Naive B cell (primary cell): Measurements from ENCODE around the gene ACTR1A. TPM values are rescaled to one million over a fixed set of nuclear protein-coding genes. Genes with fewer than 3 reads are reported as not detected.
A peak's percentile ranks its signal among the peaks of the same experiment; 100 is the strongest.

Experiments used
- ATAC-seq, 2 donors: fragments of 150-1000 bp; cut with Tn5 transposase; 2 replicates each; pipeline ENCODE4 v1.10.0; 2021; ENCODE audit warnings: low read depth in 2 of 2, mild to moderate bottlenecking in 2 of 2, moderate library complexity in 2 of 2
- DNase-seq: peaks from one replicate; pipeline ENCODE4 v3.0.0; 2022
- H3K27ac Mint-ChIP-seq, 6 donors: one replicate each; pipeline ENCODE4 v1.8.0; 2020 to 2022; ENCODE audit warnings: mild to moderate bottlenecking in 6 of 6, mixed read lengths in 6 of 6, moderate library complexity in 5 of 6, inconsistent platforms in 2 of 6
- H3K27me3 Mint-ChIP-seq, 3 donors: one replicate each; pipeline ENCODE4 v1.8.0; 2021 to 2022; ENCODE audit warnings: mixed read lengths in 3 of 3, mild to moderate bottlenecking in 1 of 3
- H3K36me3 Mint-ChIP-seq, 2 donors: one replicate each; pipeline ENCODE4 v1.8.0; 2020 to 2022; ENCODE audit warnings: mixed read lengths in 2 of 2, inconsistent platforms in 1 of 2, mild to moderate bottlenecking in 1 of 2
- H3K4me1 Mint-ChIP-seq, 3 donors: one replicate each; pipeline ENCODE4 v1.8.0; 2020 to 2022; ENCODE audit warnings: mixed read lengths in 3 of 3, inconsistent platforms in 1 of 3, mild to moderate bottlenecking in 1 of 3, moderate library complexity in 1 of 3
- H3K4me3 Mint-ChIP-seq, 8 donors: one replicate each; pipeline ENCODE4 v1.8.0; 2020 to 2022; ENCODE audit warnings: mild to moderate bottlenecking in 8 of 8, mixed read lengths in 8 of 8, moderate library complexity in 8 of 8, inconsistent platforms in 2 of 8
- H3K9me3 Mint-ChIP-seq, 7 donors: one replicate each; pipeline ENCODE4 v1.8.0; 2020 to 2022; ENCODE audit warnings: mixed read lengths in 7 of 7, mild to moderate bottlenecking in 5 of 7, inconsistent platforms in 2 of 7, moderate library complexity in 1 of 7
- polyA plus RNA-seq, 6 donors: library from polyadenylated mRNA; unstranded; fragments of 300-500 nt; fragmentation: Illumina TruSeq; gene quantifications; one replicate each; pipeline ENCODE4 v1.2.3, GENCODE V29; 2021; ENCODE audit warnings: low read depth in 6 of 6

ACTR1A gene
- polyA plus RNA-seq, 6 donors from 2014 or later, result 41.8 to 66.6 (median 45.1) TPM

- Mint-ChIP-seq H3K4me3 (peak within 1 kb of the TSS; percentile 84 to 96 (median 92)), H3K27ac (peak within 1 kb of the TSS; percentile 54 to 94 (median 88)), H3K9me3 (no peaks in the 10 kb centered on the region), H3K27me3 (no peaks in the 10 kb centered on the region), H3K4me1 (peaks cover 20 to 26% (median 22%) of the 10 kb centered on the region in 3 donors), H3K36me3 (no peaks in the 10 kb centered on the region)
- no peak for DNase-seq
- ATAC-seq, result no peak
These were observed 51.2 kb downstream of the ACTR1A start, which contains the start of gene C10orf95 for GRCh38 chr10:102451105-102451969. C10orf95 (minus strand) TSS chr10:102451543; CDS start chr10:102451093, 450 bp downstream.

- H3K4me3 Mint-ChIP-seq, result peak overlapping the region; percentile 92 to 98 (median 96)
- ATAC-seq (peak; percentile 85 to 86), DNase-seq (peak; percentile 92)
- H3K36me3 Mint-ChIP-seq, result no peaks in the 10 kb centered on the region
- H3K4me1 Mint-ChIP-seq, result peaks cover 20 to 26% (median 22%) of the 10 kb centered on the region in 3 donors
- H3K27me3 Mint-ChIP-seq, result no peaks in the 10 kb centered on the region
- H3K9me3 Mint-ChIP-seq, result no peaks in the 10 kb centered on the region
- H3K27ac Mint-ChIP-seq, result peak overlapping the region; percentile 86 to 98 (median 97)
These were observed 52.0 kb downstream of the ACTR1A start for GRCh38 chr10:102450374-102451104.

GRCh38 chr10:102450124-102450373, 52.5 kb downstream of the ACTR1A start:
- Mint-ChIP-seq H3K36me3 (no peaks in the 10 kb centered on the region), H3K27me3 (no peaks in the 10 kb centered on the region), H3K4me1 (peaks cover 20 to 26% (median 22%) of the 10 kb centered on the region in 3 donors), H3K27ac (peak overlapping the region; percentile 86 to 98 (median 97)), H3K9me3 (no peaks in the 10 kb centered on the region), H3K4me3 (peak overlapping the region; percentile 92 to 98 (median 96))
- ATAC-seq (no peak), DNase-seq (no peak)

GRCh38 chr10:102449321-102450123, 53.0 kb downstream of the ACTR1A start:
- no peaks in the 10 kb centered on the region for H3K36me3 Mint-ChIP-seq
- peak overlapping the region; percentile 92 to 98 (median 96) for H3K4me3 Mint-ChIP-seq
- ATAC-seq, result peak; percentile 65 to 69
- no peaks in the 10 kb centered on the region for H3K9me3 Mint-ChIP-seq
- DNase-seq, result peak; percentile 81
- peak overlapping the region; percentile 86 to 98 (median 97) for H3K27ac Mint-ChIP-seq
- H3K4me1 Mint-ChIP-seq, result peaks cover 20 to 26% (median 22%) of the 10 kb centered on the region in 3 donors
- H3K27me3 Mint-ChIP-seq, result no peaks in the 10 kb centered on the region

- H3K27ac Mint-ChIP-seq, result no peak overlapping the region
- peaks cover 7 to 8% (median 7%) of the 10 kb centered on the region in 3 donors for H3K4me1 Mint-ChIP-seq
- no peaks in the 10 kb centered on the region for H3K27me3 Mint-ChIP-seq
- ATAC-seq (no peak), DNase-seq (no peak)
- H3K9me3 Mint-ChIP-seq, result no peaks in the 10 kb centered on the region
- H3K4me3 Mint-ChIP-seq, result no peak overlapping the region
- no peaks in the 10 kb centered on the region for H3K36me3 Mint-ChIP-seq
These were observed 57.7 kb downstream of the ACTR1A start for GRCh38 chr10:102444851-102445250.

GRCh38 chr10:102438374-102438773, 64.1 kb downstream of the ACTR1A start:
- Mint-ChIP-seq H3K27ac (no peak overlapping the region), H3K9me3 (no peaks in the 10 kb centered on the region), H3K4me1 (peaks cover 14 to 28% (median 27%) of the 10 kb centered on the region in 3 donors), H3K27me3 (no peaks in the 10 kb centered on the region), H3K36me3 (no peaks in the 10 kb centered on the region), H3K4me3 (no peak overlapping the region)
- DNase-seq (no peak), ATAC-seq (no peak)

GRCh38 chr10:102437515-102437914, 65.0 kb downstream of the ACTR1A start:
- DNase-seq, result no peak
- no peak for ATAC-seq
- Mint-ChIP-seq H3K27ac (no peak overlapping the region), H3K4me3 (peak overlapping the region in 1 of 8 donors; percentile 47), H3K27me3 (no peaks in the 10 kb centered on the region), H3K9me3 (peaks cover 0 to 1% (median 0%) of the 10 kb centered on the region in 7 donors), H3K4me1 (peaks cover 18 to 36% (median 36%) of the 10 kb centered on the region in 3 donors), H3K36me3 (no peaks in the 10 kb centered on the region)

- no peak for ATAC-seq
- Mint-ChIP-seq H3K4me1 (peaks cover 25 to 48% (median 45%) of the 10 kb centered on the region in 3 donors), H3K27ac (no peak overlapping the region)
These were observed 66.2 kb downstream of the ACTR1A start for GRCh38 chr10:102436312-102436711.

GRCh38 chr10:102435529-102436233, 66.8 kb downstream of the ACTR1A start:
- Mint-ChIP-seq H3K4me1 (peaks cover 26 to 48% (median 45%) of the 10 kb centered on the region in 3 donors), H3K27me3 (no peaks in the 10 kb centered on the region)

More at GRCh38 chr10:102436312-102436711, 66.2 kb downstream of the ACTR1A start:
- H3K27me3 Mint-ChIP-seq, result no peaks in the 10 kb centered on the region
- peaks cover 0 to 1% (median 0%) of the 10 kb centered on the region in 7 donors for H3K9me3 Mint-ChIP-seq
- no peak for DNase-seq
- H3K36me3 Mint-ChIP-seq, result no peaks in the 10 kb centered on the region
- H3K4me3 Mint-ChIP-seq, result peak overlapping the region in 6 of 8 donors; percentile 58 to 99 (median 72)

GRCh38 chr10:102435133-102435497, 67.4 kb downstream of the ACTR1A start:
- DNase-seq (no peak), ATAC-seq (no peak)
- H3K4me1 Mint-ChIP-seq, result peaks cover 27 to 48% (median 45%) of the 10 kb centered on the region in 3 donors
- peaks cover 0 to 1% (median 0%) of the 10 kb centered on the region in 7 donors for H3K9me3 Mint-ChIP-seq
- H3K27me3 Mint-ChIP-seq, result no peaks in the 10 kb centered on the region
- no peaks in the 10 kb centered on the region for H3K36me3 Mint-ChIP-seq
- H3K4me3 Mint-ChIP-seq, result peak overlapping the region in 7 of 8 donors; percentile 16 to 99 (median 69)
- H3K27ac Mint-ChIP-seq, result peak overlapping the region in 3 of 6 donors; percentile 9 to 32 (median 16)

More at GRCh38 chr10:102435529-102436233, 66.8 kb downstream of the ACTR1A start:
- Mint-ChIP-seq H3K36me3 (no peaks in the 10 kb centered on the region), H3K27ac (peak overlapping the region in 2 of 6 donors; percentile 16 to 32), H3K4me3 (peak overlapping the region; percentile 16 to 99 (median 70)), H3K9me3 (peaks cover 0 to 1% (median 0%) of the 10 kb centered on the region in 7 donors)
- no peak for ATAC-seq
- DNase-seq, result no peak

GRCh38 chr10:102434394-102435132, 67.9 kb downstream of the ACTR1A start:
- Mint-ChIP-seq H3K9me3 (peaks cover 0 to 1% (median 0%) of the 10 kb centered on the region in 7 donors), H3K4me3 (peak overlapping the region; percentile 12 to 99 (median 66)), H3K4me1 (peaks cover 27 to 48% (median 45%) of the 10 kb centered on the region in 3 donors)

GRCh38 chr10:102433619-102434046, 68.9 kb downstream of the ACTR1A start:
- Mint-ChIP-seq H3K9me3 (peaks cover 0 to 1% (median 0%) of the 10 kb centered on the region in 7 donors), H3K27me3 (no peaks in the 10 kb centered on the region), H3K36me3 (no peaks in the 10 kb centered on the region), H3K4me3 (peak overlapping the region; percentile 89 to 99 (median 96)), H3K4me1 (peaks cover 27 to 48% (median 45%) of the 10 kb centered on the region in 3 donors), H3K27ac (peak overlapping the region in 4 of 6 donors; percentile 89 to 95 (median 92))
- DNase-seq (no peak), ATAC-seq (no peak)

More at GRCh38 chr10:102434394-102435132, 67.9 kb downstream of the ACTR1A start:
- Mint-ChIP-seq H3K36me3 (no peaks in the 10 kb centered on the region), H3K27me3 (no peaks in the 10 kb centered on the region), H3K27ac (peak overlapping the region in 2 of 6 donors; percentile 16 to 59)
- DNase-seq (no peak), ATAC-seq (no peak)
